RPMI7951 (cell line): Measurements from ENCODE around the gene ANKS1B. TPM values are rescaled to one million over a fixed set of nuclear protein-coding genes. Genes with fewer than 3 reads are reported as not detected.
A peak's percentile ranks its signal among the peaks of the same experiment; 100 is the strongest.

Experiments used
- DNase-seq: peaks from one replicate; pipeline ENCODE4 v3.0.0-alpha.2; 2012; ENCODE audit warnings: low read depth
- total RNA-seq: library from RNA; depleted of rRNA; stranded (reverse); fragments of >200 nt; shearing (Covaris generic); gene quantifications from 2 replicates; pipeline ENCODE4 v1.2.3, GENCODE V29; 2014

ANKS1B gene
- total RNA-seq, 1 experiment from 2014 or later = not detected

DNA sequence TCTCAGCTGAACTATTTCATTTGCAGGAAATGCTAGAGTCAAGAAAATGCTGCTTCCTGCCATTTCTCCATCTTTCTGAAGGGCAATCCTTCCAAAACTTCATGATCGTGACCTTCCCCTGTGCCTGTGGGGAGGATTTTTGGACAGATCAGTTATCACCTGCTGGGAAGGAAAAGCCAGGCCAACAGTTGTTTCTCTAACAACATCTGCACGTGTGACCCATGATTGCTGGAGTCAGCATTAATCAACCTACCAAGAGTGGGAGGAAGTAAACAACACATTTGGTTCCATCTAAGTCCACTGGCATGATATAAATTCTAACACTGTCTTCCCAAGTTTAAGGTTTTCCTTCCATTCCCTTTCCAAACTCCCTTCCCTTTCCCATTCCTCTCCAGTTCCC, 1167.0 kb downstream of the ANKS1B start:
- no peak for DNase-seq

GRCh38 chr12:98816720-98817119, 1168.0 kb downstream of the ANKS1B start:
- DNase-seq = no peak

DNA sequence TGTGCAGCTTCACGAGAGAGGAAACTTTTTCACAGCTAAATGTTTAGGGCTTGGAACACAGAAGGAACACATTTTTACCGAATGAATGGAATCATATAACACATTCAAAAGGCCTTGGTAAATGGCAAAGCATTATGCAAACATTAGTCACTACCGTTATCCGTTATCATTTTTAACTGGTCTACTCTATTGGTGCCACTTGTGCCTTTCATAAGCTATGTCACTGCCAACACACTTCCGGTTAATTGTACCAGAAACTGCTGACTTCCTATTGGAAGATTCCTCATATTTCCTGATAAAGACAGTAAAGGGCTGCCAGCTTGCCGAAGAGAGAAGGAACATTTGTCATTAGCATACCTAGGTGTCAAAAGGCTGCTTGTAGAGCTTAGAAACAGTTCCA, 1170.5 kb downstream of the ANKS1B start:
- peak; percentile 5 for DNase-seq

GRCh38 chr12:98812225-98812624, 1172.5 kb downstream of the ANKS1B start:
- no peak for DNase-seq

DNA sequence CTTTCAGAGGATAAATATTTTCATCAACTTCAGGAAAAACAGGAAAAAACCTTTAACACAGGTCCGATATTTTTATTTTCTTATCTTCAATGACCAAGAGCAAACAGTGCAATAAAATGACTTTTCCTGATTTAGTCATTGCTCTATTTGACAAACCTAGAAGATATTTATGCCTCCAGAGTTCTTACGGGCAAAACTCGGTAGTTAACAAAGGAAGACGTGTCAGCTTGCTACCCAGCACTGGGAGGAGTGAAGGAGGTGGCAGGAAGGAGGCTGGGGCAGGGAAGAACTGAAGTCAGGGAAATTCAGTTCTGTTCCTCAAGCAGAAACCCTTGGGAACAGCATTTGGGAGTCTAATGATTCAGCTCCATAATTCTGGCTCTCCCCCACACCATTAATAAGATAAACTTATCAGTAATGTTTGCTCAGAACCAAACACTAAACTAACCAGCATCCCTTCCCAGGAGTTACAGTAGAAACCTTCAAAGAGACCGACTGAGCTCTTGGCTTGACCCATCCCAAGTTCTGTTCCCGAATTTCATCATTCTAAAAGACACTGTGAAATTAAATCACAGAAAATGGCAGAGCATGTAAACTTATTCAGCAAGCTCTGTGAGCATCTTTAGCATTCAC, 1176.4 kb downstream of the ANKS1B start:
- DNase-seq = no peak

- no peak for DNase-seq
Measured at GRCh38 chr12:98807187-98807586, 1177.5 kb downstream of the ANKS1B start.

GRCh38 chr12:98803468-98804209, 1181.1 kb downstream of the ANKS1B start:
- DNase-seq = peak; percentile 3

GRCh38 chr12:98799822-98800221, 1184.9 kb downstream of the ANKS1B start:
- DNase-seq = no peak

- no peak for DNase-seq
Measured at GRCh38 chr12:98799146-98799810, 1185.5 kb downstream of the ANKS1B start.

- no peak for DNase-seq
Measured at GRCh38 chr12:98797200-98797599, 1187.5 kb downstream of the ANKS1B start.

- DNase-seq = no peak
Measured at GRCh38 chr12:98796745-98797144, 1188.0 kb downstream of the ANKS1B start.

- no peak for DNase-seq
Measured at GRCh38 chr12:98793121-98793520, 1191.6 kb downstream of the ANKS1B start.

GRCh38 chr12:98791406-98791805, 1193.3 kb downstream of the ANKS1B start:
- no peak for DNase-seq

GRCh38 chr12:98788396-98788795, 1196.3 kb downstream of the ANKS1B start:
- DNase-seq = no peak

- DNase-seq = no peak
Measured at GRCh38 chr12:98786653-98787052, 1198.1 kb downstream of the ANKS1B start.

DNA sequence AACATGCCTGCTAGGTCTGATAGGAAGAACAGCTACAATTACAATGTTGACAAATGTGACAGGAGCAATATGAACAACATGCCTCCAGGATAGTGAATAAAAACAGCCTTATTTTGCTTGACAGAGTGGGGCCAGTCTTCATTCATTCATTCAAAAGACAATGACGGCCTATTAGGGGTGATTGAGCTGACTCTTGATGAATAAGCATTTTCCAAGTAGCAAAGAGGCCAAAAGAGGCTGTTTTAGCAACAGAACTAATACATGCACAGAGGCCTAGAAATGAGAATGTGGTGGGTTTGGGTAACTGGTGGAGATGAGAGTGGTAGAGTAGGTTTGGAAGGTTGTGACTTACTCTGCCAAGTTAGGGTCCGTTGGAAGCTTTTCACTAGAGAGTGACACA, 1201.3 kb downstream of the ANKS1B start:
- no peak for DNase-seq

DNA sequence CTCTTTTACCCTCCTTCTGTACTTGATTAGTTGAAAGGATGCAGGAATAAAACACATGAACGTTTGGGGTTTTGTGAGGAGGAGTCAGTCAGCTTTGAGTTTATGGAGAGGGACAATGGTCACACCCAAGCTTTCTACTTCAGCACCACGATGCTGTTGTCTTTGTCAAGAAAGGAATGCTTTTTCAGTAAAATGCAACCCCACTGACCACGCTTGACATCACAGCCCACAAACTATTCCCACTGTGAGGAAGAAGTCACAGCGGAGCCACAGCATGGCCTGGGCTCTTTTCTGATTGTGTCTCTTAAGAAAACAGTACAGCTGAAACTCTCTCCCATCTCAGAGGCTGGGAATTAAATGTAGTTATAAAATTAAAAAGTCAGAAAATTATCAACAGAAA, 1204.5 kb downstream of the ANKS1B start:
- DNase-seq = no peak

GRCh38 chr12:98772818-98773217, 1211.9 kb downstream of the ANKS1B start:
- no peak for DNase-seq

DNA sequence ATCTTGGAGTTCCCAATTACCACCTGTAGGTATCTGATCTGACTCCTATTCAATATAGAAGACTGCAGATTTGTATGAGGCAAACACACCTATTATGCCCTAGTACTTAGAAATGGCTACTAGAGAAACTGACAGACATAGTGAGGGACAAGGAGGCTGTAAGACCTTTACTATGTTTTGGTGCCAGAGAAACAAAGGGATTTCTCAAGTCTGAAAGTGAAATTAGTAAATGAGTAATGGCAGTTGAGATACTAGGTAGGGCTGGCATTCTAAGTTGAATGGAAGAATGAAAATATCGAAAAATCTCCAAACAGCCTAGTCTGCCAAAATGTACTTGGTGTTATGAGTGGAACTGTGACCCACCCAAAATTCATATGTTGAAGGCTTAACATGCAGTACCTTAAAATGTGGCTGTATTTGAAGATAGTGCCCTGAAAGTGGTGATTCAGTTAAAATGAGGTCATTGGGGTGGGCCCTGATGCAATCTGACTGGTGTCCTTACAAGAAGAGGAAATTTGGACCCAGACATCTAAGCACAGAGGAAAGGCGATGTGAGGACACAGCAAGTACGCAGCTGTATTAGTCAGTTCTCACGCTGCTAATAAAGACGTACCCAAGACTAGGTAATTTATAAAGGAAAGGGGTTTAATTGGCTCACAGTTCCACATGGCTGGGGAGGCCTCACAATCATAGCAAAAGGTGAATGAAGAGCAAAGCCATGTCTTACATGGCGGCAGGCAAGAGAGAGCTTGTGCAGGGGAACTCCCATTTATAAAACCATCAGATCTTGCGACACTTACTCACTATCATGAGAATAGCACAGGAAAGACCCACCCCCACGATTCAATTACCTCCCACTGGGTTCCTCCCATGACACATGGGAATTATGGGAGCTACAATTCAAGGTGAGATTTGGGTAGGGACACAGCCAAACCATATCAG, 1212.7 kb downstream of the ANKS1B start:
- no peak for DNase-seq

DNA sequence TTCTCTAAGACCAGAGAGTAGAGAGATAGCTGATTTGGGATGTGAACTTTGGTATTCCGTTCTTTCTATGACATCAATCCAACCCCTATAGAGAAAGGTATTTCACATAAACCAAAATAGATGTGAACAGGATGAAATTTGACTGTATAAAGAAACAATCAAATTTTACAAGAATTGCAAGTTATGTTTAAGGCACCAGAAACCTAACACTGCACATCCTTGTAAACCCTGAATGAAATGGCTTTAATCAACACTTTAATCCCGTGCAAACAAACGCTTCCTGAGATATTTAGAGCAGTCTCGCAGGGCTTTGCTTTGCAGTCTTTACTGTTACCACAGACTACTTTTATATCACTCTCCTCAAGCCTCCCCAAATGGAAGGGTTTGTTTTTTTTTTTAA, 1214.5 kb downstream of the ANKS1B start:
- DNase-seq = no peak

DNA sequence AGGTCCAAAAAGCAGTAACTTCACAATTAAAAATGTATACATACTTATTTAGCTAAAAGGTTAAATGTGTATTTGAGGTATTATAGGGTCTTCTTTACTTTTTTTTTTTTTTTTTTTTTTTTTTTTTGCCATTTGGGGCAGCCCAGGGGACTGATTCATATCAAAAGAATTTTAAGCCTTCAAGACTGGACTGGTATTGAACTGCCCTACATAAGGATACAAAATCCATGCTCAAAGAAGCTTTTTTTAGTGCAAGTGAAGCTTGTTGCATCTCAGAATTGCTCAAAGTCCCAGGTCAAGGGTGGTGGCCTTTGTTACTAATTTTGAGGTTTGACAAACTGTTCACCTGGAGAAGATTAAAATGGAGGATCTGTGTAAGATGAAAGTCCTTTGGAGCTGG, 1215.7 kb downstream of the ANKS1B start:
- no peak for DNase-seq

DNA sequence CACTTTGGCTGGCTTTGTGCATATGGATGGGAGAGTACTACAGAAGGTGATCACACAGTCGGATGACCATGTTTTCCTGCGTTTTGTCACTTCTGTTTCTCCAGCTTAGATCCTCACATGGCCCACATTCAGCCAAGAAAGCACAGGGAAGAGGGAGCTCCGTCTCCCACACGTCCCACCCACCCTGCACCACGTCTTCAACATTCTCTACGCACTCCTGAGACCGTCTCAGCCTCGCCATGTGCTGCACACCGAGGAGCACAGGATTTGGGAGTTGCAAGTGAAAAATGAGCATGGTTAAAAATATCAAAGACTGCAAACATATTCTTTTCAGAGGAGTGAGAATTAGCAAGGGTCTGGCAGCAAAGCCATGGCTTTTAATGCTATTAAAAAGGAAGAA, 1217.5 kb downstream of the ANKS1B start:
- no peak for DNase-seq
